Fibroblast of mammary gland (primary cell): ENCODE data around the gene DNAJB4.
A peak's percentile ranks its signal among the peaks of the same experiment; 100 is the strongest.

ENCODE experiments used
- DNase-seq: peaks from one replicate; pipeline ENCODE4 v3.0.0-alpha.2; 2010; ENCODE audit warnings: low read depth
- H3K4me3 ChIP-seq: 2 replicates; pipeline ENCODE4 v1.5.1; 2011; ENCODE audit warnings: low read depth, mild to moderate bottlenecking, low read length, moderate library complexity; ENCODE audit not compliant: control insufficient read depth
- TF ChIP-seq, protein P1 (sequence below): conservative IDR thresholded peaks from 2 replicates; pipeline ENCODE4 v1.5.1; 2011; ENCODE audit warnings: low read depth, low read length, inconsistent platforms; ENCODE audit not compliant: control insufficient read depth, insufficient read depth

DNAJB4 gene

GRCh38 chr1:78048446-78048845, 43.7 kb downstream of the DNAJB4 start:
- TF ChIP-seq, protein P1, sequence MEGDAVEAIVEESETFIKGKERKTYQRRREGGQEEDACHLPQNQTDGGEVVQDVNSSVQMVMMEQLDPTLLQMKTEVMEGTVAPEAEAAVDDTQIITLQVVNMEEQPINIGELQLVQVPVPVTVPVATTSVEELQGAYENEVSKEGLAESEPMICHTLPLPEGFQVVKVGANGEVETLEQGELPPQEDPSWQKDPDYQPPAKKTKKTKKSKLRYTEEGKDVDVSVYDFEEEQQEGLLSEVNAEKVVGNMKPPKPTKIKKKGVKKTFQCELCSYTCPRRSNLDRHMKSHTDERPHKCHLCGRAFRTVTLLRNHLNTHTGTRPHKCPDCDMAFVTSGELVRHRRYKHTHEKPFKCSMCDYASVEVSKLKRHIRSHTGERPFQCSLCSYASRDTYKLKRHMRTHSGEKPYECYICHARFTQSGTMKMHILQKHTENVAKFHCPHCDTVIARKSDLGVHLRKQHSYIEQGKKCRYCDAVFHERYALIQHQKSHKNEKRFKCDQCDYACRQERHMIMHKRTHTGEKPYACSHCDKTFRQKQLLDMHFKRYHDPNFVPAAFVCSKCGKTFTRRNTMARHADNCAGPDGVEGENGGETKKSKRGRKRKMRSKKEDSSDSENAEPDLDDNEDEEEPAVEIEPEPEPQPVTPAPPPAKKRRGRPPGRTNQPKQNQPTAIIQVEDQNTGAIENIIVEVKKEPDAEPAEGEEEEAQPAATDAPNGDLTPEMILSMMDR, result no peak
- H3K4me3 ChIP-seq, result no peak overlapping the region
- DNase-seq, result no peak

- H3K4me3 ChIP-seq, result no peak overlapping the region
- TF ChIP-seq, protein P1, result no peak
- DNase-seq, result no peak
Measured at GRCh38 chr1:78049396-78049795, 44.7 kb downstream of the DNAJB4 start.

DNA sequence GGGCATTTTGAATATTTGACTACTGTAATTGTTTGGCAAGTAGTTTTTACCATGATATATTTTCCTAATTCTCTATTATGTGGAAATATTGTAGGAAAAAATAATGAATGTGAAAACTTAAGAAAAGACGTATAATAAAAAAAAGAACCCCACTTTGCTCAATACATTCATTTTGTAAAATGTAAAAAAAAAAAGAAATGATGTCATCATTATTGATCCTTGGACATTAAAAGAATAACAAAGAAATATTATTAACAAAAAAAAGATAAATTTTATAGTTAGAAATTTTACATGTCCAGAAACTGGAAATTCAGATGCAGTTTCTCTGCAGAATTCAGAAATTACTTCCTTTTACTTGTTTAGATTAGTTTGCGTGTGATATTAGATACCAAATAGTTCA, 46.3 kb downstream of the DNAJB4 start:
- no peak for DNase-seq
- no peak overlapping the region for H3K4me3 ChIP-seq
- TF ChIP-seq, protein P1, result no peak

DNA sequence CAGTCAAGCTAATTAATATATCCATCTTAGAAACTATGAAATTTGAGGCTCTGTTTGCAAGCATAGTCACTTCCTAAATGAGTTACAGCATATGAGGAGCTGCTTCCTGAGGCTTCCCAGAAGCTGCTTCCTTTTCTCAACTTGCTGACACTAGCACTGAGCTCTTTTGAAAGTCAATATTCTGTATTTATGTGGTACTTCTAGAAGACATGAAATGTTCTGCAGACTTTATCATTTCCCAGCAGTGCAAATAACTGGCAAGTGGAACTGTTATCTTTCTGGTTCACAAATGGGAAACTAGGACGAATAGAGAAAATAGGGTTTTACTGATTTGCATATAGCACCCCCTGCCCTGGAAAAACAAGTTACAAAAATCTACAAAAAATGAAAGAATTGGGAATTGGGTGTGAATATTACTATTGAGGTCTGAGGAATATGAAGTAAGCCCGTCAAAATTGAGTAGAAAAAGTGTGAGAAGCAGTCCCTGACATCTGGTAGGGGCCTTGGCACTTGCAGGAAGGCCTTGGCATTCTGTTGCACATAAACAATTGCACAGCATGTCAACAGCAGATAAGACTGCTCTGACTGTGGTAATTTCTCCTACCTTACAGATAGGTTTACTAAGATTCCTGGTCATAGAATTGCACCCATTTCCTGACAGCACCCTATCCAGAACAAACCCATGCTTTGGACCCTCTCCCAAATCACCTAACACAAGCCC, 48.1 kb downstream of the DNAJB4 start:
- no peak overlapping the region for H3K4me3 ChIP-seq
- no peak for DNase-seq
- TF ChIP-seq, protein P1, result no peak

DNA sequence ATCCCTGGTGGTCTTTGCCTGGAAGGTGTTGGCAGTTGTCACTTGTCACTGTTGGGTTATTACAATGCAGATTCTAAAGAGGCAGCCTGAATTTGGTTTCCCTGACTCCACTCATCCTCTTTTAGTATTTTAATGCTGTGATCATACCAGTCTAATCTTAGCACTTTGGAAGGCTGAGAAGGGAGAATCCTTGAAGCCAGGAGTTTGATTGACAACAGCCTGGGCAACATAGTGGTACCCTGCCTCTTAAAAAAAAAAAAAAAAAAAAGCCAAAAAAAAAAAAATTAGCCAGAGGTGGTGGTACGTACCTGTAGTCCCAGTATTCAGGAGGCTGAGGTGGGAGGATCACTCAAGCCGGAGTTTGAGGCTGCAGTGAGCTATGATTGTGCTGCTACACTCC, 48.8 kb downstream of the DNAJB4 start:
- no peak for DNase-seq
- TF ChIP-seq, protein P1, result no peak
- no peak overlapping the region for H3K4me3 ChIP-seq

DNA sequence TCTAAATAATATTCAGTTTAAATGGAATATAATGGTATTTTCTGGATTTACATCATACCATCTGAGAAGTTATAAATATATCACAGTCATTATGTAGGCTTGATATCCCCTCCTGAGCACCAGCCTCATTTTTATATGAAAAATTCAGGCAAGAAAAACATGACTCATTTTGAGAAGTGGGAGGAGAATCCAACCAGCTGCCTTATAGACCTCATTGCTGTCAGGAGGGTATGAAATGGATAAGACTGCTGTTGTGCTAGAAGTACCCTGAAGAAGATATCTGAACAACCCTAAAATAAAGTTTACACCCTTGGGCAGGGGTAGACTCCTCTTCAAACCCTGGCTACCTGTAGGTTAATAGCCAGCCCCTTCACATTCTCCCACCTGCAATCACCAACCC, 49.8 kb downstream of the DNAJB4 start:
- no peak overlapping the region for H3K4me3 ChIP-seq
- TF ChIP-seq, protein P1, result no peak
- peak; percentile 43 for DNase-seq
